GM12892 (cell line): Measurements from ENCODE around the gene STAG1.

Experiments used
- POLR2A ChIP-seq: IDR thresholded peaks from 2 replicates; pipeline ENCODE4 v1.6.1; 2011; ENCODE audit warnings: low read depth, low read length, control low read depth
- POLR2AphosphoS5 ChIP-seq: IDR thresholded peaks from 2 replicates; pipeline ENCODE4 v1.6.1; 2011; ENCODE audit warnings: low read depth, low read length, control low read depth

DNA sequence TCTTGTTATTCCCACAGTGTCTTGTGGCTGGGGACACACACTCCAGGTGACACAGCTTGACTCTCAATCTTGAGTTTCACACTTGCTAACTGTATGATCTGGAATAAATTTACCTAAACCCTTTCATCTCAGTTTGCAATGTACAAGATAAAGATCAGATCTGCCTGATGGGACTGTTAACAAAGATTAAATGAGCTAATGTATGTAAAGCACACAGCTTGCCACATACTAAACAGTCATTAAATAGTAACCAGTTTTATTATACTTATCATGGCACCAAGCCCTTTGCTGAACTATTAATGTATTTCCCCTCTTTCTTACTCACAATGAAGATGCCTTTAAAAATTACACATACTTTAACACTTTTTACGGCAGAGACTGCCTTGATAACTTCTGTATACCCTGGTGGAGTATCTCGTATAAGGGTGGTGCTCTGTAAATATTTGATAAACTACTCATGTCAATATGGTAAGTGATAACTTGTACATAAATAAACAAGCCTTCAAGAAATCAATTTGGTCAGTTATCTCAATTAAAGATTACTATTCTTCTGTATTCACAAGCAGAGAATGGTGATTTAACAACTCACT, 184.5 kb downstream of the STAG1 start:
- TF ChIP-seq POLR2A (no peak), POLR2AphosphoS5 (no peak)
